Adrenal gland (tissue), 12 donors: ENCODE data around the gene SBF2. TPM values are rescaled to one million over a fixed set of nuclear protein-coding genes. Genes with fewer than 3 reads are reported as not detected.

Experiments used
- DNase-seq, 7 donors: peaks; one replicate each; pipeline ENCODE4 v3.0.0-alpha.2; 2019 to 2020
- H3K27ac ChIP-seq, 5 donors: fragments of 200-600 bp; sonication (generic) in 4 of 5; 1 replicate in 3 of 5; 2 replicates in 2 of 5; pipeline versions ENCODE4 v1.5.1 to v1.8.0; 2016 to 2020; ENCODE audit warnings: mild to moderate bottlenecking in 1 of 5
- H3K27me3 ChIP-seq: fragments of 200-600 bp; 2 replicates; pipeline ENCODE4 v1.8.0; 2021
- H3K36me3 ChIP-seq, 2 donors: fragments of 200-600 bp; replicated peaks in 1 of 2; 1 replicate in 1 of 2; 2 replicates in 1 of 2; pipeline versions ENCODE4 v1.5.1 to v1.8.0; 2018 to 2022
- H3K4me1 ChIP-seq, 2 donors: fragments of 200-600 bp; replicated peaks in 1 of 2; 1 replicate in 1 of 2; 2 replicates in 1 of 2; pipeline versions ENCODE4 v1.5.1 to v1.8.0; 2018 to 2021
- H3K4me3 ChIP-seq, 4 donors: fragments of 200-600 bp; sonication (generic) in 3 of 4; one replicate each; pipeline ENCODE4 v1.5.1; 2016 to 2018
- H3K9me3 ChIP-seq, 3 donors: fragments of 200-600 bp; sonication (generic) in 1 of 3; replicated peaks in 1 of 3; 1 replicate in 2 of 3; 2 replicates in 1 of 3; pipeline versions ENCODE4 v1.5.1 to v1.8.0; 2016 to 2021
- CTCF ChIP-seq, 6 experiments: fragments of 450-650 bp in 4 of 6; fragments of 200-600 bp in 2 of 6; sonication (generic) in 1 of 6; IDR thresholded peaks; 1 replicate in 5 of 6; 2 replicates in 1 of 6; pipeline versions ENCODE4 v1.5.1 to v1.8.0; 2016 to 2021; ENCODE audit warnings: antibody characterized with exemption in 6 of 6, mild to moderate bottlenecking in 2 of 6, moderate library complexity in 1 of 6
- POLR2A ChIP-seq, 2 donors: fragments of 450-650 bp; IDR thresholded peaks; one replicate each; pipeline ENCODE4 v1.6.1; 2017; ENCODE audit warnings: antibody characterized with exemption in 2 of 2, mild to moderate bottlenecking in 2 of 2, moderate library complexity in 1 of 2
- WGBS, 4 donors: extraction: QIAGEN DNeasy Blood & Tissue Kit in 2 of 4; methylation state at CpG; one replicate each; pipeline versions ENCODE4 v1.1.5 to v1.1.7; 2013 to 2017; 5-methylcytosine and 5-hydroxymethylcytosine counted together
- intact Hi-C, 2 donors: fragments of 100-400 bp; cut with DNase I; formaldehyde crosslinking; loops; one replicate each; pipeline versions ENCODE4 v1.14.1 to v1.15.0; 2022 to 2023
- polyA plus RNA-seq, 3 donors: library from polyadenylated mRNA; stranded (reverse); fragments of 200-250 nt in 2 of 3; fragments of 350-450 nt in 1 of 3; fragmentation: Illumina TruSeq in 1 of 3; extraction: RNeasy Lipid Tissue Mini Kit (QIAGEN cat#74804) in 1 of 3; gene quantifications; one replicate each; pipeline ENCODE4 v1.2.3, GENCODE V29; 2013 to 2014
- total RNA-seq, 9 donors: library from RNA; depleted of rRNA in 4 of 9; stranded (reverse); fragments of >200 nt in 4 of 9; fragments of 120-200 nt in 1 of 9; fragmentation: NEBNext Ultra II Directional in 1 of 9; extraction: Animal tissue kit (Norgen Biotek cat#: 25700) in 1 of 9; gene quantifications; one replicate each; pipeline versions ENCODE4 v1.1.0 to v1.2.4, GENCODE V29; 2013 to 2023
- donor health status: healthy with polysubstance abuse.
- donor health status: Bipolar disorder and iron deficiency.
- donor health status: DM: yes; HTN: yes; CAD: no.
- donor health status: DM: no; HTN: no; CAD: no.
- donor health status: DM: no; HTN: no; CAD: no.
- donor health status: DM: yes; HTN: yes; CAD: no.

Gene SBF2
- total and polyA plus RNA-seq, 12 donors, result 12.5 to 66.7 (median 38.0) TPM

- DNase-seq, result no peak
- intact Hi-C loops, result no loop called here
- Histone ChIP-seq H3K27me3 (no peaks in the 10 kb centered on the region), H3K27ac (no peak overlapping the region), H3K36me3 (no peaks in the 10 kb centered on the region), H3K9me3 (no peaks in the 10 kb centered on the region), H3K4me3 (no peak overlapping the region), H3K4me1 (no peaks in the 10 kb centered on the region)
- 69 to 76% (median 72%) methylated on average over 6 of the region's 6 CpGs for WGBS, 4 donors
- TF ChIP-seq POLR2A (IDR thresholded peaks at IDR 0.05) (no peak), CTCF (IDR thresholded peaks at IDR 0.05) (no peak)
These were observed 418.2 kb downstream of the SBF2 start for GRCh38 chr11:9875862-9876261.

- H3K27ac ChIP-seq, result no peak overlapping the region
- WGBS, 4 donors, result 76 to 95% (median 89%) methylated on average over 1 of the region's 1 CpG
- no peaks in the 10 kb centered on the region for H3K9me3 ChIP-seq
- TF ChIP-seq POLR2A (IDR thresholded peaks at IDR 0.05) (no peak), CTCF (IDR thresholded peaks at IDR 0.05) (no peak)
- H3K36me3 ChIP-seq, result no peaks in the 10 kb centered on the region
- H3K4me1 ChIP-seq, result no peaks in the 10 kb centered on the region
- DNase-seq, result no peak
- H3K27me3 ChIP-seq, result no peaks in the 10 kb centered on the region
- intact Hi-C loops, result no loop called here
- H3K4me3 ChIP-seq, result no peak overlapping the region
These were observed 418.6 kb downstream of the SBF2 start for GRCh38 chr11:9875399-9875798.

GRCh38 chr11:9874466-9874865, 419.6 kb downstream of the SBF2 start:
- H3K27me3 ChIP-seq, result no peaks in the 10 kb centered on the region
- no peak overlapping the region for H3K4me3 ChIP-seq
- no peaks in the 10 kb centered on the region for H3K36me3 ChIP-seq
- no peaks in the 10 kb centered on the region for H3K4me1 ChIP-seq
- no peaks in the 10 kb centered on the region for H3K9me3 ChIP-seq
- DNase-seq, result no peak
- H3K27ac ChIP-seq, result no peak overlapping the region
- intact Hi-C loops, result no loop called here
- TF ChIP-seq CTCF (IDR thresholded peaks at IDR 0.05), result no peak
- TF ChIP-seq POLR2A (IDR thresholded peaks at IDR 0.05), result no peak

GRCh38 chr11:9868641-9869040, 425.4 kb downstream of the SBF2 start:
- Histone ChIP-seq H3K27me3 (no peaks in the 10 kb centered on the region), H3K9me3 (no peaks in the 10 kb centered on the region), H3K27ac (no peak overlapping the region), H3K4me1 (no peaks in the 10 kb centered on the region), H3K36me3 (no peaks in the 10 kb centered on the region), H3K4me3 (no peak overlapping the region)
- no peak for DNase-seq
- 94 to 96% (median 96%) methylated on average over 3 of the region's 3 CpGs for WGBS, 4 donors
- TF ChIP-seq CTCF (IDR thresholded peaks at IDR 0.05), result no peak
- no peak for TF ChIP-seq POLR2A (IDR thresholded peaks at IDR 0.05)
- intact Hi-C loops, result loop anchor here in 1 of 2 donors (10.0 kb wide), 1 partner anchor 106 kb away; no protein-coding TSS in a partner anchor
